Neural cell (in vitro differentiated cells): ENCODE data around the gene FAM229B.
"Not testable (repeated sequence)": the region's sequence is repeated elsewhere in the genome, so short reads cannot be mapped to it uniquely, and the experiment has no call there.

Experiments
- EP300 ChIP-seq: fragments of 450-650 bp; conservative IDR thresholded peaks from 2 replicates; pipeline ENCODE4 v1.6.1; 2014; ENCODE audit warnings: antibody characterized with exemption, mild to moderate bottlenecking, moderate library complexity; ENCODE audit not compliant: poor library complexity, severe bottlenecking
- EZH2 ChIP-seq: fragments of 200-600, 300-800 bp; shearing (Covaris generic), sonication (generic); IDR thresholded peaks from 2 replicates; pipeline ENCODE4 v1.6.1; 2014; ENCODE audit warnings: antibody characterized with exemption, low read length, borderline replicate concordance, mild to moderate bottlenecking; ENCODE audit not compliant: insufficient read depth, poor library complexity, severe bottlenecking

DNA sequence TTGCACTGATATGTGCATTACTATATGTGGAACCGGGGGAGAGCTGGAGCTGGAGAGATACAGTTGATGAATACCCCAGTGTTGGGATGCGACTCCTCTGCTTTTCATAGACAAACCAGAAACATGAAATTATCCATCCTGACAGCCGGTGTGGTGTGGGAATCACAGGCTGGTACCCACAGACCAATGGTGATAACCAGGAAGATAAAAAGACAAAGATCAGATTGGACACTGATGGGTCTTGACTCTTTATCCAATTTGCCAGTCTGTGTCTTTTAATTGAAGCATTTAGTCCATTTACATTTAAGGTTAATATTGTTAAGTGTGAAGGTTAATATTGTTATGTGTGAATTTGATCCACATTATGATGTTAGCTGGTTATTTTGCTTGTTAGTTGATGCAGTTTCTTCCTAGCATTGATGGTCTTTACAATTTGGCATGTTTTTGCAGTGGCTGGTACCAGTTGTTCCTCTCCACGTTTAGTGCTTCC lies 36.1 kb upstream of the FAM229B start:
- not testable (repeated sequence) for TF ChIP-seq EP300, EZH2
